OCI-LY3 (cell line): Measurements from ENCODE around the gene PCSK2.

Source experiments
- H2AFZ ChIP-seq: fragments of 200-600, 300-600 bp; shearing (Covaris generic); 2 replicates; pipeline ENCODE4 v1.6.0; 2014; ENCODE audit warnings: antibody characterized with exemption, low read depth, low read length
- H3K27ac ChIP-seq: fragments of 200-600, 300-600 bp; sonication (generic); 2 replicates; pipeline ENCODE4 v1.5.1; 2014; ENCODE audit warnings: mild to moderate bottlenecking, low read length, moderate library complexity, mixed read lengths
- H3K27me3 ChIP-seq: fragments of 200-600, 300-600 bp; sonication (generic); 2 replicates; pipeline ENCODE4 v1.6.1; 2014; ENCODE audit warnings: low read depth, low read length, mixed read lengths
- H3K36me3 ChIP-seq: fragments of 200-600, 300-600 bp; sonication (generic); replicated peaks from 2 replicates; pipeline ENCODE3; 2014; ENCODE audit warnings: low read depth, low read length, mixed read lengths
- H3K4me1 ChIP-seq: fragments of 300-600, 200-600 bp; sonication (generic); 2 replicates; pipeline ENCODE4 v1.6.1; 2014; ENCODE audit warnings: low read length, mixed read lengths
- H3K4me2 ChIP-seq: fragments of 200-600, 300-600 bp; sonication (generic); 2 replicates; pipeline ENCODE4 v1.6.1; 2014; ENCODE audit warnings: low read length, mixed read lengths
- H3K4me3 ChIP-seq: fragments of 300-600, 200-600 bp; sonication (generic); 2 replicates; pipeline ENCODE4 v1.5.1; 2014; ENCODE audit warnings: antibody characterized with exemption, mild to moderate bottlenecking, low read length, moderate library complexity
- H3K79me2 ChIP-seq: fragments of 300-600, 200-600 bp; shearing (Covaris generic); 2 replicates; pipeline ENCODE4 v1.6.1; 2014; ENCODE audit warnings: mild to moderate bottlenecking, low read length, mixed read lengths
- H3K9ac ChIP-seq: fragments of 300-600, 200-600 bp; shearing (Covaris generic); 2 replicates; pipeline ENCODE4 v1.6.0; 2014; ENCODE audit warnings: mild to moderate bottlenecking, low read length, moderate library complexity
- H3K9me3 ChIP-seq: fragments of 200-600, 300-600 bp; shearing (Covaris generic); 2 replicates; pipeline ENCODE4 v1.6.1; 2014; ENCODE audit warnings: low read length, mixed read lengths; ENCODE audit not compliant: insufficient read depth
- H4K20me1 ChIP-seq: fragments of 200-600, 300-600 bp; sonication (generic); 2 replicates; pipeline ENCODE4 v1.6.1; 2016; ENCODE audit warnings: low read length, mixed read lengths; ENCODE audit not compliant: insufficient read depth
- EZH2phosphoT487 ChIP-seq: fragments of 200-600 bp; shearing (Covaris generic); IDR thresholded peaks from 2 replicates; pipeline ENCODE4 v1.6.1; 2018; ENCODE audit warnings: antibody characterized with exemption, mixed run types, low read depth
- TF ChIP-seq, protein P1 (sequence below): fragments of 200-600, 300-600 bp; sonication (generic); IDR thresholded peaks from 2 replicates; pipeline ENCODE4 v1.5.1; 2014; ENCODE audit warnings: antibody characterized with exemption, low read length, low read depth

The PCSK2 gene

DNA sequence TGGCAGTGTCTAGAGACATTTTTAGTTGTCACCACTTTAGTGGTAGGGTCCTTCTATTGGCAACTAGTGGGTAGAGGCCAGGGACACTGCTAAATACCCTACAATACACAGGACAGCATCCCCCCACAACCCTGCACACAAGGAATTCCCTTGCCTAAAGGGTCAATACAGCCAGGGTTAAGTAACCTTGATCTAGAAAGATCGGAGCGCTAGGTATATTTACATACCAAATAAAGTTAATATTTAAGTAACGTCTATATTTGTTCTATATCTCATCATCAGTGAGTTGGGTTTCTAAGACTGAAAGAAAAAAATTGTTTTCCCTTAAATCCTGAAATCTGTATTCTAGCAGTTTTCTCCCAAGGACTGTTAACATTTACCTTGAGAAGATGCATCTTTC lies 288.2 kb downstream of the PCSK2 start:
- no peak overlapping the region for H2AFZ ChIP-seq
- peaks cover 41% of the 10 kb centered on the region for H3K27me3 ChIP-seq

DNA sequence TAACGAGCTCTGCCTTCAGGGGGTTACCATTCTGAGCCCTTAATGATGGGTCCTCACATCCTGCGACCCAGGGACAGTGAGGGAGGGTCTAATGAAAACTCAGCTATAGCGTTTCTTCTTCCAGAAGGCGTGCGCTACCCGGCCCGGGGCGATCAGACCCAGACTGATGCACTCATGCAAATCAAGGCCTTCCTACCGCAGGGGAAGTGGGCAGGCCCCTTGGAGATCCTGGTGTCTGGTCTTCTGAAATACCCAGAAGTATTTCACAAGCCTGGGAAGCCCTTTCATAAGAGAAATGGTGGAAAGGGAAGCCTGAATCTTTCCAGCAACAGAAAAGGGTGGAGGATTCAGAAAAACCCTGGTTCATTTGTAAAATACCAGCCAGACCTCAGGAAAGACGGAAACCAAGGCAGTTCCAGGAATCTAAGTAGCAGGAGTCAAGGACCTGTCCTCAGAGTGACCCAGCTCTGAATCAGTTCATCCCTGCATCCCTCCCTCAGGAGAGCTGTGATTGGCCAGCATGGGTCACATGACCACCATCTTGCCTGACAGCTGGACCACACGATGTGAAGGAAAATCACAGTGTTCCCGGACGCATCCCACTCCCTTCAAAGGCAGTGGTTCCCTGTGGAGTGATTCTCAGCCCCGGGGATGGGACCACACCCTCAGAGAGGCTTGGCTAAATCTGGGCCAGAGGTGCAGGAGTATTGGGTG lies 291.7 kb downstream of the PCSK2 start:
- no peak for TF ChIP-seq EZH2phosphoT487
- TF ChIP-seq, protein P1, sequence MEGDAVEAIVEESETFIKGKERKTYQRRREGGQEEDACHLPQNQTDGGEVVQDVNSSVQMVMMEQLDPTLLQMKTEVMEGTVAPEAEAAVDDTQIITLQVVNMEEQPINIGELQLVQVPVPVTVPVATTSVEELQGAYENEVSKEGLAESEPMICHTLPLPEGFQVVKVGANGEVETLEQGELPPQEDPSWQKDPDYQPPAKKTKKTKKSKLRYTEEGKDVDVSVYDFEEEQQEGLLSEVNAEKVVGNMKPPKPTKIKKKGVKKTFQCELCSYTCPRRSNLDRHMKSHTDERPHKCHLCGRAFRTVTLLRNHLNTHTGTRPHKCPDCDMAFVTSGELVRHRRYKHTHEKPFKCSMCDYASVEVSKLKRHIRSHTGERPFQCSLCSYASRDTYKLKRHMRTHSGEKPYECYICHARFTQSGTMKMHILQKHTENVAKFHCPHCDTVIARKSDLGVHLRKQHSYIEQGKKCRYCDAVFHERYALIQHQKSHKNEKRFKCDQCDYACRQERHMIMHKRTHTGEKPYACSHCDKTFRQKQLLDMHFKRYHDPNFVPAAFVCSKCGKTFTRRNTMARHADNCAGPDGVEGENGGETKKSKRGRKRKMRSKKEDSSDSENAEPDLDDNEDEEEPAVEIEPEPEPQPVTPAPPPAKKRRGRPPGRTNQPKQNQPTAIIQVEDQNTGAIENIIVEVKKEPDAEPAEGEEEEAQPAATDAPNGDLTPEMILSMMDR = no peak
- Histone ChIP-seq H3K27ac (no peak overlapping the region), H3K36me3 (no peaks in the 10 kb centered on the region)

More for the DNA sequence above, 288.2 kb downstream of the PCSK2 start:
- Histone ChIP-seq H3K4me1 (no peaks in the 10 kb centered on the region), H4K20me1 (no peaks in the 10 kb centered on the region), H3K27ac (no peak overlapping the region), H3K36me3 (no peaks in the 10 kb centered on the region), H3K9ac (no peak overlapping the region), H3K4me3 (no peak overlapping the region), H3K79me2 (no peaks in the 10 kb centered on the region), H3K9me3 (no peaks in the 10 kb centered on the region), H3K4me2 (no peak overlapping the region)
- no peak for TF ChIP-seq EZH2phosphoT487
- TF ChIP-seq, protein P1 = no peak

DNA sequence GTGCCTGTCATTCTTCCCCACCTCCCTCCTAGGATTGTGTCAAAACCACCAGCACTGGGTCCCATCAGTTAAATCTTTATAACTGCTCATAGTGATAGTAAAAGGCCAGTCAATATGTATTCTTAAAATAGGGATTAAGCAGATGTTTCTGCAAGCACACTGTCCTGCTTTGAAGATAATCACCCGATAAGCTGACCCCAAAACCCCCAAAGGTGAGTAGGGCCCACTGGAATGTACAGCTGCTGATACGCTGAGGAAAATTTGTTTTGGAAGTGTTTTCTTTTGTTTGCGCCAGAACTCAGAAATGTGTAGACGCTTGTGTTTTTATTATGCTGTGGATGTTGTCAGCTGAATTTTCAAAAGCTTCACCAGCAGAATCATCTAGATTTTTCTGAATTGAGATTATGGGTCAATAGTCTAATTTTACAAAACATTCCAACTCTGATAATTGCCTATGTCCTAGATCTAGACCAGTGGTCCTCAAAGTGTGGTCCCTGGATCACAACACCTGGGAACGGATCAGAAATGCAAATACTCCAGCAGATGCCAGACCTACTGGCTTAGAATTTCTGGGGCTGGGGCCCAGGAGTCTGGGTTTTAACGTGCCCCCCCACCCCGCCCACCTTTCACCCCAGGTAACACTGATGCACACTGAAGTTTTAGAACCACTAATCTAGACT lies 292.9 kb downstream of the PCSK2 start:
- Histone ChIP-seq H3K79me2 (no peaks in the 10 kb centered on the region), H2AFZ (no peak overlapping the region), H3K4me3 (no peak overlapping the region), H3K27ac (no peak overlapping the region), H3K36me3 (no peaks in the 10 kb centered on the region), H4K20me1 (no peaks in the 10 kb centered on the region), H3K9ac (no peak overlapping the region), H3K4me2 (no peak overlapping the region), H3K9me3 (no peaks in the 10 kb centered on the region), H3K4me1 (no peaks in the 10 kb centered on the region), H3K27me3 (peaks cover 37% of the 10 kb centered on the region)
- TF ChIP-seq, protein P1 = no peak
- TF ChIP-seq EZH2phosphoT487 = no peak

More for the DNA sequence above, 291.7 kb downstream of the PCSK2 start:
- Histone ChIP-seq H3K4me2 (no peak overlapping the region), H3K79me2 (no peaks in the 10 kb centered on the region), H4K20me1 (no peaks in the 10 kb centered on the region), H3K4me3 (no peak overlapping the region), H3K4me1 (no peaks in the 10 kb centered on the region), H3K9ac (no peak overlapping the region), H2AFZ (no peak overlapping the region), H3K9me3 (no peaks in the 10 kb centered on the region), H3K27me3 (peaks cover 34% of the 10 kb centered on the region)

DNA sequence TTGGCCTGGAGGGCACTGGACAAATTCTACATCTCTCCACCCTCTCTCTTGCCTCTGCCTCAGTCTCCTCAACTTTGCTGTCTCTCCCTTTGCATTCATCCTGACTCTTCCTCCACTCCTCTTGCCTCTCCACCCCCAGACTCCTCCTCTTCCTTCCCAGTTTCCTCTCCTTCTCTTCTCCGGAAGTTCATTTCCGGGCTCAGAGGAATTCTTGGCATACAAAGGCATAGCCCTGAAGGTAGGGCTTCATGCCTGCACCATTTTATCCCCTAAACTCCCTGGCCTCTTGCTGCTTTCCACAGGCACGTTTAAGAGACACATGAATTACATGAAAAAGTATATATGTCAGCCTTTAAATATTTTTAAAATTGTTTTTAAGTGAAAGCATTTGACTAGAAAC lies 293.7 kb downstream of the PCSK2 start:
- H3K9me3 ChIP-seq = no peaks in the 10 kb centered on the region
- H3K36me3 ChIP-seq = no peaks in the 10 kb centered on the region
- H3K79me2 ChIP-seq = no peaks in the 10 kb centered on the region
- H2AFZ ChIP-seq = no peak overlapping the region
- no peak overlapping the region for H3K27ac ChIP-seq
- no peaks in the 10 kb centered on the region for H4K20me1 ChIP-seq
- H3K4me3 ChIP-seq = no peak overlapping the region
- TF ChIP-seq EZH2phosphoT487 = no peak
- TF ChIP-seq, protein P1 = no peak
- no peaks in the 10 kb centered on the region for H3K4me1 ChIP-seq
- no peak overlapping the region for H3K4me2 ChIP-seq
- peaks cover 31% of the 10 kb centered on the region for H3K27me3 ChIP-seq
- H3K9ac ChIP-seq = no peak overlapping the region
